HG03066 (cell line): ENCODE data around the gene TBC1D9B.

Experiments
- ATAC-seq: cut with Tn5 transposase; IDR thresholded peaks from one replicate; pipeline ENCODE4 v1.9.1; 2021; ENCODE audit warnings: low read depth; ENCODE audit not compliant: unreplicated experiment

Gene TBC1D9B

GRCh38 chr5:179870952-179871351 lies 36.7 kb downstream of the TBC1D9B start:
- no peak for ATAC-seq

GRCh38 chr5:179870403-179870903 lies 37.2 kb downstream of the TBC1D9B start:
- no peak for ATAC-seq

DNA sequence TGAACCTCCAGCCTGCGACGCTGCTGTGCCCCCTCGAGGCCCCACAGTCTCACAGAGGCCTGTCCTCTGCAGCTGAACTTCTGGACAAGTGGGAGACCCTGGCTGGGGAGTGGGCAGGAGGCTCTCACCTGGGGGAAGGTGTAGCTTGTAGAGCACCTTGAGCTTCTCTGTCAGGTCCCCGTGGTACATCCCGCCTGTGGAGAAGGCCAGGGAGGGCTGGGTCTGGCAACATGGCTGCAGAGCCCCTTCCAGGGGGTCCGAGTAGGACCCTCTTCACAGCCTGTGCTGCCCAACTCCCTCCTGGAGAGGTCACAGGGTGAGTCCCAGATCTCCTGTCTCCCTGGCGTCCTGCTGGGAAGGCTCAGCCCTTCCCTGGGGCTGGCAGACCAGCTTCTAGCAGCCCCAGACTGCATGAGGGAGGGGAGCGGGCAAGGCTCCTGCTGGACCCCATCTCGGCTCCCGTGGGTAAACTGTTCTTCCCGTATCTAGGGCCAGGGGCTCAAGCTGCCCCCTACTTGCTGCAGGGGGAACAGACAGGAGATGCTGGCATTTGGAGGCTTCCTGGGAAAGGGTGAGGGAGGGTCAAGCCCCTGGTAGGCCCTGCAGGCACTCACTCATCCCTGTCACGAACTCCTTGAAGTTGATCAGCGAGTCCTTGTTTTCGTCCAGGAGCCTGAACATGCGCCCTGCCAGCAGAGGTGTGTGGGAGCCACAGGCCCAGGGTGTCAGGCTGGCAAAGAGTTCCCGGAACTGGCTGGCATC lies 37.9 kb downstream of the TBC1D9B start:
- no peak for ATAC-seq

DNA sequence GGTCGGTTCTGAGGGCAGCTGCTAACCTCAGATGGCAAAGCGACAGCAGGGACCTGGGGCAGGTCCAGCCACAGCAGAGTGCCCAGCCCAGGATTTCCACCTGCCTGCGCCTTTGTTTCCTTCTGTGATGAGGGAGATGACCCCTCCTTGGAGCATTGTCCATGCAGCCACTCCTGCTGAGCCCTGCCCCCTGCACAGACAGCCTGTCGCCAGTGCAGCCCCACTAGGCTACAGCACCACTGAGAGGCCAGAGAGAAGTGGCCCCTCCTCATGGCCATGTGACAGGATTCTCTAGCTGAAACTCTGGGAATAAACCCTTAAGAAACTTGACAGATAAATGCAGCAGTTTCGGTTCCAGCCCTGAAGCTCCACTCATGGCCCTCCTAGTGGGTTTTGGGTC lies 38.6 kb downstream of the TBC1D9B start:
- ATAC-seq: no peak

- ATAC-seq: no peak
Observed at GRCh38 chr5:179868541-179868940, 39.2 kb downstream of the TBC1D9B start.

GRCh38 chr5:179867476-179867875 lies 40.2 kb downstream of the TBC1D9B start:
- ATAC-seq: no peak

DNA sequence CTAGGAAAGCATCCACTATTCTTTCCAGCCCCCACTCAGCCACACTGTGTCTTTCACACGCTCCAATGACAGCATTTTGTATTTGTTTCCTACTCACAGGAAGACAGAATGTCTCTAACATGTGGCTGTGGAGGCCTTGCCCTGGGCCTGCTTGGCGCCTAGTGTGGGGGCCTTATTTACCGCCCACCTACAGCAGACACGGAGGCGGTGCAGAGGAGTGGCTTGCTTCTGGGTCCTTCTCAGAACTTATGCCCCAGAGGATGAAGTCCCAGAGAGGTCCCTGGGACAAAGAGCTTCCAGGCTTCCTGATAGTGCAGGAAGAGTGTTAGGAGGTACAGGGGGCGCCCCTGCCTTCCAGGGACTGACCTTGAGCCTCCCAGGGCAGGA lies 40.6 kb downstream of the TBC1D9B start:
- ATAC-seq: no peak

GRCh38 chr5:179866241-179867078 lies 41.2 kb downstream of the TBC1D9B start:
- ATAC-seq: peak; percentile 46

DNA sequence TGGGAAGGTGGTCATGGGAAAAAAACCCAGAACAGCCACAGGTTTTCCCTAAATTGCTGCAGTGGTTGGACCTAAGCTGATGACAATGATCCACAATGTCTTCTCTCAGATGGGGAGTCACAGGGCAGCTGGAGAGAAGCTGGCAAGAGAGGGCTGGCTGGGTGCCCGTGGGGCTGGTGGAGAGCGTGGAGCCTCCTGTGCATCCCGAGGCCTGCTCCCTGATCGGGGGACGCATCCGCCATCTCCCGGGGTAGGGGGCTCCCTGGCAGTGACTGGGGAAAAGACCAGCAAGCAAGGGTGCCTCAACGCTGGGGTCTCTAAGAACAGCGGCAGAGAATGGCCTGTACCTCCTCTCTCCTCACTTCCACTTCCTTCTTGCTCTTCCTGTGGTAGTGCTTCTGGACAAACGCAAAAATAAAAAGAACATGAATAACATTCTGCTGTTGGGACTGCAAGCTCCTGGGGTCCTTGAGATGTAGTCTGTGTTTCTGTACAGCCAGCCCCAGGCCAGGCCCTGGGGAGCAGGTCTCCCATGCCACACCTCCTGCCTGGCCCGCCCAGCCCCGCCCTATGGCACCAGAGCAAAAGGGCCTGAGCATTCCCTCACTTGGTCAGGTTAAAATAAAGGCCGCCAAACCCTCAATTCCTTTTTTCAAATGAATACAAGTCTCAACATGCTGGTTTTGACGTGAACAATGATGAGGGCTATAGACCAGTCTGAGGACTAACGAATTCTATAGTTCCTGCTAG lies 42.0 kb downstream of the TBC1D9B start:
- ATAC-seq: no peak

- no peak for ATAC-seq
Observed at GRCh38 chr5:179864686-179865085, 43.0 kb downstream of the TBC1D9B start.

DNA sequence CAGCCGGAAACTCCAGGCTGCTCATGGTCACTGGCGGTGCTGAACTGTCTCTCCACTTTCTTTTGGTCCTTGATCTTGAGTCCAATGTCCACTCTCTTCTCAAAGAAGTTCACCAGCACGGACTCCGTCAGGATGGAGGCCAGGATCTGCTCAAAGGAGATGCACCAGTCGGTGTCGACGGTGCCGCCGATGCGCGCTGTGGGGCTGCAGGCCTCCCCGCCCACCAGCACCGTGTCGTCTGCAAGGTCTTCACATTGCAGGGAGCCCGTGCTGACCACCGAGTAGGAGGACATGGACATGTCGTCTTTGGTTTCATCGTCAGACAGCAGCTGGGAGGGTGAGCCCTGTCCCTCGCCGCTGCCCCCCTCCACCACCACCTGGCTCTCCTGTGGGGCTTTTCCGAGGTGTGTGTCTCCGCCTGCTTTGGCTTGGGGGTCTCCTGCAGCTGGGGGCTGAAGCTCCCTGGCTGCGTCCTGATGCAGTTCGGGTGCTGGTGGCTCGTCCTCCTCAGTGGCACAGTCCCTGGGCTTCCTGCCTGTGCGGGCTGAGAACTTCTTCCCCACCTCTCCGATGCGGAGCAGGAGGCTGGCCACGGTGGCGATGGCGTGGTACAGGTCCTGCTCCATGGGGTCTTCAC lies 44.1 kb downstream of the TBC1D9B start:
- ATAC-seq: no peak

GRCh38 chr5:179862891-179863290 lies 44.8 kb downstream of the TBC1D9B start:
- ATAC-seq: no peak

DNA sequence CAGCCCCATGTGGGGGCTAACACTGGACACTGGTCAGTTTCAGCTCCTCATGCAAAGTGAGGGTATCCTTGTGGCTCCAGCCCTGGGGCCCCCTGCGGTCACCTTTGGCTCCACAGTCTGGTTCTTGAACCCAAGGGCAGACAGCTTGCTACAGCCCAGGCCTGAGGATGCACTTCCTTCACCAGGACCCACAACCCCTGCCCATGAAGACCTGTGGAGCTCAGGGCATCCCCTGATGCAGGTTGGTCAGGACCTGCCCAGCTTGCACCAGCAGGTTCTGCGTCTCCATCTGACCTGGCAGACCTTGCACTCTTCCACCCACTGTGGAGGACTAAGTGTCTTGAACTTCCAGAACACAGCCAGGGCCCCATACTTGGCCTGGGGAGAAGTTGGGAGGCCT lies 45.4 kb downstream of the TBC1D9B start:
- ATAC-seq: no peak

DNA sequence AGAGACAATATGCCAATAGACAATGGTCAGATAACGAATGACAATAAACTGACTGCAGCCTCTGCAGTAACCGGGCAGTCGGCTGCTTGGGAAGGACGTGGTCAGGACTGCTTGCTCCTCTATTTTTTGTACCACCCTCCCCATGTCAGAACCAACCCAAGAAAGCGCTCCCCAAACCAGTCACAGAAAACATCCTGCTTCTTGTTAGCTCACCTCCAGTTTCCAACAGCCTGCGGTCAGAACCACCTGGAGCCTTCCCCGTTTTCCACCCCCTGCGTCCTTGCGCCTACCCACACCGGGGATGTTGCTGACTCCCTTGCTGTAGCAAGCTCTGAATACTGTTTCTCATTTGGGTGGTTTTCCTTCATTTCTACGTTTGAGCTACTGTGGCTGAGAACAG lies 47.4 kb downstream of the TBC1D9B start:
- ATAC-seq: no peak

GRCh38 chr5:179858586-179859427 lies 48.9 kb downstream of the TBC1D9B start, which contains the start of gene MRNIP:
MRNIP (minus strand) TSS chr5:179858817; CDS start chr5:179858796, 21 bp downstream.
- peak; percentile 99 for ATAC-seq

GRCh38 chr5:179858241-179858585 lies 49.5 kb downstream of the TBC1D9B start:
- peak; percentile 41 for ATAC-seq

GRCh38 chr5:179854356-179854755 lies 53.3 kb downstream of the TBC1D9B start:
- ATAC-seq: no peak

DNA sequence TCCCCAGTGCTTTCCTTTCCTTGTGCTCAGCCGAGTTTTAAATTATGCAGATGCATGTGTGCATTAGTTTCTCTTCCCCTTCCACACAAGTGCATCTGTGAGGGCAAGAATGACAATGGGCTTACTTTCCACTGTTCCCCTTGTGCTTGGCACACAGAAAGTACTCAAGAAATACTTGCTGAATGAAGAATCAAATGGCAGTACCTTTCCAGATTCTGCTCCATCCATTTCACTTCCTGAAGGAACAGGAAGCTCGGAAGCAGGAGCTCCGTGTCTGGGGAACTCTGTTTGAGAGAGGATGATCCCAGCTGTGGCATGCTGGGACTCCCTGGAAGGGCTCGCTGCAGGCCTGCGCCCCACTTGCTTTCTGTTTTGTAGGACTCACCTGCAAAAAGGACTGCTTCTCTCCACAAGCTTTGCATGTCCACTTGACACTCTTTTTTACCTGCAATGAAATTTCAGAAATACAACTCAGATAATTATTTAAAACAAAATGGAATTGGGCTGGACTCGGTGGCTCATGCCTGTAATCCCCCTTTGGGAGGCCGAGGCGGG lies 54.6 kb downstream of the TBC1D9B start:
- ATAC-seq: peak; percentile 94

GRCh38 chr5:179841621-179842020 lies 66.1 kb downstream of the TBC1D9B start:
- no peak for ATAC-seq
